GM12891 (cell line): ENCODE data around the gene ACKR4.
"Not testable (repeated sequence)": the region's sequence is repeated elsewhere in the genome, so short reads cannot be mapped to it uniquely, and the experiment has no call there.

ENCODE experiments used
- PAX5 ChIP-seq: IDR thresholded peaks from 2 replicates; pipeline ENCODE4 v1.6.1; 2011; ENCODE audit warnings: low read length, moderate library complexity, mild to moderate bottlenecking; ENCODE audit not compliant: insufficient read depth, severe bottlenecking
- POLR2A ChIP-seq: IDR thresholded peaks from 2 replicates; pipeline ENCODE4 v1.6.1; 2011; ENCODE audit warnings: low read depth, low read length, control low read depth
- POLR2AphosphoS5 ChIP-seq: IDR thresholded peaks from 2 replicates; pipeline ENCODE4 v1.6.1; 2011; ENCODE audit warnings: low read depth, low read length, control low read depth
- POU2F2 ChIP-seq: IDR thresholded peaks from 2 replicates; pipeline ENCODE4 v1.6.1; 2011; ENCODE audit warnings: low read depth, mild to moderate bottlenecking, control low read depth, low read length, moderate library complexity
- SPI1 ChIP-seq: IDR thresholded peaks from 2 replicates; pipeline ENCODE4 v1.6.1; 2011; ENCODE audit warnings: low read depth, low read length, control low read depth
- TAF1 ChIP-seq: IDR thresholded peaks from 2 replicates; pipeline ENCODE4 v1.6.1; 2011; ENCODE audit warnings: low read depth, low read length, control low read depth

GRCh38 chr3:132606620-132607019, 9.6 kb downstream of the ACKR4 start:
- TF ChIP-seq SPI1, POLR2A, POLR2AphosphoS5, TAF1, POU2F2, PAX5: not testable (repeated sequence)
